ENCODE results near the gene JMJD4.

Gene JMJD4

DNA sequence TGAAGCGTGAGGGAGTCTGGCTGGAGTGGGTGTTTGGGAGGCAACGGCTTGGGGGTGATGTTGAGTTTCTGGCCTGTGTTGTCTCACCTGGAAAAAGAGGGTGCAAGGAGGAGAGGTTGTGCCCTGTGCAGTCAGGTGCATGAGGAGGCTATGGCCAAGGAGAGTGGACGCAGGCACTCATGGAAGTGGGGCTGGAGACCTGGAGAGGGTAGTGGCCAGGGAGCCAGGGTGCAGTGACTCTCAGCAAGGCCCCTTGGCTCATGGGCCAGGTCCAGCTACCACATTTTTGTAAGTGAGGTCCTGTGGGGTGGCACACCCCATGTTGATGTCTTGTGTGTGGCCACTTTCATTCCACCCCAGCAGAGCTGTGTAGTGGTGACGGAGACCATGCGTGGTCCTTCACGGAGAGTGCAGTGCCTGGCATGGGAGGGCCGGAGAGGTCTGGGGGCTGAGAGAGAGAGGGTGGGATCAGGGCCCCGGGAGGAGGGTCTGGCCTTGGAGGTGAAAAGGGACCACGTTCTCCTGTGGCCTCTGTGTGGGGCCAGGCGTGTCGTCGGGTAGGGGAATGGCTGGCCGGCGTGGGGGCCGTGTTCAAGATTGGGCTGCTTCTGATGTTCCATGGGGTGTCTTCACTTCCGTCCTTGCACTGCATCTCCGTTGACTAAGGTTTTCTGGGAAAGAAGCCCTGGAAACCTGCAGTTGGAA is 6.2 kb upstream of the JMJD4 start:
- H3K27me3 ChIP-seq (ENCODE audit: control insufficient read depth in 1 of 2, insufficient read depth in 2 of 2, low read length in 2 of 2) = no peaks in the 10 kb centered on the region
- H3K9me3 ChIP-seq (ENCODE audit: control insufficient read depth in 1 of 2, low read length in 2 of 2) = no peaks in the 10 kb centered on the region
- no peak overlapping the region for H3K9ac ChIP-seq (ENCODE audit: low read depth in 1 of 2, low read length in 2 of 2)
- H3K4me3 ChIP-seq (ENCODE audit: low read depth in 1 of 2, low read length in 2 of 2) = no peak overlapping the region
- H3K27ac ChIP-seq (ENCODE audit: low read depth, low read length) = no peak overlapping the region
- peaks cover 0 to 6% of the 10 kb centered on the region in 2 donors for H3K36me3 ChIP-seq (ENCODE audit: control insufficient read depth in 1 of 2, insufficient read depth in 2 of 2, low read length in 2 of 2)
- peaks cover 0 to 5% of the 10 kb centered on the region in 2 donors for H3K4me1 ChIP-seq (ENCODE audit: control insufficient read depth in 1 of 2, insufficient read depth in 2 of 2, low read length in 2 of 2)

DNA sequence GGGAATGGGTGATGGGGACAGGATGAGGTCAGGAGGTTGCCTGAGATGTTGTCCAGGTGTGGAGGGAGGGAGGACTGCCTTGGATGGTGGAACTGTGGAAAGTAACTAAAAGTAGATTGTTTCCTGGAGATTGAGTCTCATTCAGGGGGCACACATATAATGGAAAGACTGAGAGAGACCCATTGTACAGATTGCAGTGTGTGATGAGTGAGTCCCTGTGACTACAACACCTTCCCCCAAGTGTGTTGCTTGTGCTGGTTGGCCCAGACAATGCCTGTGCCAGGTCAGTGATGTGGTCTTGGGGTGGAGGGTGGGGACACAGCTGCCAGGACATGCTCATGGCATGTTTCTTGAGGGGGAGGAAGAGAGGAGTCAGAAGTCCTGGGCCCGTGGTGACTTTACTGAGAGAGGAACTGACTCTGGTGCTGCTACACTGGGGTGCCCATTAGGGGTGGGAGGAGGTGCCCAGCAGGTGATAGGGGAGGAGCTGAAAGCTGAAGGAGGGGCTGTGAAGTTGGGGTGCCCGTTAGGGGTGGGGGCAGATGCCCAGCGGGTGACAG is 5.4 kb upstream of the JMJD4 start:
- Histone ChIP-seq H3K27ac (ENCODE audit: low read depth, low read length) (no peak overlapping the region), H3K4me1 (ENCODE audit: control insufficient read depth in 1 of 2, insufficient read depth in 2 of 2, low read length in 2 of 2) (peaks cover 7 to 11% of the 10 kb centered on the region in 2 donors), H3K4me3 (ENCODE audit: low read depth in 1 of 2, low read length in 2 of 2) (no peak overlapping the region), H3K9me3 (ENCODE audit: control insufficient read depth in 1 of 2, low read length in 2 of 2) (no peaks in the 10 kb centered on the region), H3K27me3 (ENCODE audit: control insufficient read depth in 1 of 2, insufficient read depth in 2 of 2, low read length in 2 of 2) (no peaks in the 10 kb centered on the region), H3K36me3 (ENCODE audit: control insufficient read depth in 1 of 2, insufficient read depth in 2 of 2, low read length in 2 of 2) (peaks cover 0 to 6% of the 10 kb centered on the region in 2 donors), H3K9ac (ENCODE audit: low read depth in 1 of 2, low read length in 2 of 2) (no peak overlapping the region)

DNA sequence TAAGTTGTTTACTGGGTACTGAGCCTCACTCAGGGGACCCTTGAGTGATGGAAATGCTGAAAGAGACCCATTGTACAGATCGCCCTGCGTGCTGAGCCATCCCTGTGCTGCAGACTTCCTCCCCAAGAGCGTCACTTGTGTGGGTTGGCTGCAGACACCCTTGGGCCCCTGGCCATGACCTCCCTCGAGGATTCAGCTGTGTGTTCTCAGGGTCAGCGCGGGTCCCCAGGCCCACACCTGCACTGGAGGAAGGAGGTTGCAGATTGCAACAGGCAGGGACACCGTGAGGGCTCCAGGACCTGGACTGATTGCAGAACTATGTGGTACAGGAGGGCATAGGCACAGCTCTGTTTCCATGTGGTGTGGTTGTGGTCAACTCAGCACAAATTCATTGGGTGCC is 4.5 kb upstream of the JMJD4 start:
- Histone ChIP-seq H3K36me3 (ENCODE audit: control insufficient read depth in 1 of 2, insufficient read depth in 2 of 2, low read length in 2 of 2) (peaks cover 0 to 6% of the 10 kb centered on the region in 2 donors), H3K4me3 (ENCODE audit: low read depth in 1 of 2, low read length in 2 of 2) (no peak overlapping the region), H3K27ac (ENCODE audit: low read depth, low read length) (no peak overlapping the region)

DNA sequence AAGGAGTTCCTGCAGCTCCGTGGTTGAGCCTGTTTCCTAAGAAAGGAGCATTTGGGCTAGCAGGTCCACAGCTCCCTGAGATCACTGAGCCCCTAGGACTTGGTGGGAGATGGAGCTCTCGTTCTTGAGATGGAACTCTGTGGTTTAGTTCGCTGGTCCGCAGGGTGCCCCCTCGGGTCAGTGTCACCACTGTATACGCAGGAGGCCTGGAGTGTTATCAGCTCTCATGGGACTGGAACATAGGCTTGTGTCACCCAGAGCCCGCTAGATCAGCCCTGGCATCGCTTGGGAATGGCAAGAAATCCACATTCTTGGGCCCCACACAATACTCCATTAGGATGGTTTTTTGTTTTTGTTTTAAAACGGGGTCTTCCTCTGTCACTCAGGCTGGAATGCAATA is 3.7 kb upstream of the JMJD4 start:
- Histone ChIP-seq H3K27me3 (ENCODE audit: control insufficient read depth in 1 of 2, insufficient read depth in 2 of 2, low read length in 2 of 2) (no peaks in the 10 kb centered on the region), H3K4me3 (ENCODE audit: low read depth in 1 of 2, low read length in 2 of 2) (no peak overlapping the region), H3K36me3 (ENCODE audit: control insufficient read depth in 1 of 2, insufficient read depth in 2 of 2, low read length in 2 of 2) (peaks cover 0 to 4% of the 10 kb centered on the region in 2 donors), H3K27ac (ENCODE audit: low read depth, low read length) (no peak overlapping the region), H3K9me3 (ENCODE audit: control insufficient read depth in 1 of 2, low read length in 2 of 2) (no peaks in the 10 kb centered on the region), H3K9ac (ENCODE audit: low read depth in 1 of 2, low read length in 2 of 2) (no peak overlapping the region), H3K4me1 (ENCODE audit: control insufficient read depth in 1 of 2, insufficient read depth in 2 of 2, low read length in 2 of 2) (peaks cover 14 to 16% of the 10 kb centered on the region in 2 donors)

More for the DNA sequence above, 4.5 kb upstream of the JMJD4 start:
- no peak overlapping the region for H3K9ac ChIP-seq (ENCODE audit: low read depth in 1 of 2, low read length in 2 of 2)
- H3K4me1 ChIP-seq (ENCODE audit: control insufficient read depth in 1 of 2, insufficient read depth in 2 of 2, low read length in 2 of 2) = peaks cover 8 to 11% of the 10 kb centered on the region in 2 donors
- no peaks in the 10 kb centered on the region for H3K9me3 ChIP-seq (ENCODE audit: control insufficient read depth in 1 of 2, low read length in 2 of 2)
- H3K27me3 ChIP-seq (ENCODE audit: control insufficient read depth in 1 of 2, insufficient read depth in 2 of 2, low read length in 2 of 2) = no peaks in the 10 kb centered on the region

GRCh38 chr1:227736814-227737432 is 1.8 kb upstream of the JMJD4 start:
- no peak overlapping the region for H3K9ac ChIP-seq (ENCODE audit: low read depth in 1 of 2, low read length in 2 of 2)
- H3K4me1 ChIP-seq (ENCODE audit: control insufficient read depth in 1 of 2, insufficient read depth in 2 of 2, low read length in 2 of 2) = peaks cover 17 to 18% of the 10 kb centered on the region in 2 donors
- H3K4me3 ChIP-seq (ENCODE audit: low read depth in 1 of 2, low read length in 2 of 2) = no peak overlapping the region
- peaks cover 4 to 15% of the 10 kb centered on the region in 2 donors for H3K36me3 ChIP-seq (ENCODE audit: control insufficient read depth in 1 of 2, insufficient read depth in 2 of 2, low read length in 2 of 2)
- H3K9me3 ChIP-seq (ENCODE audit: control insufficient read depth in 1 of 2, low read length in 2 of 2) = no peaks in the 10 kb centered on the region
- H3K27ac ChIP-seq (ENCODE audit: low read depth, low read length) = no peak overlapping the region
- no peaks in the 10 kb centered on the region for H3K27me3 ChIP-seq (ENCODE audit: control insufficient read depth in 1 of 2, insufficient read depth in 2 of 2, low read length in 2 of 2)

DNA sequence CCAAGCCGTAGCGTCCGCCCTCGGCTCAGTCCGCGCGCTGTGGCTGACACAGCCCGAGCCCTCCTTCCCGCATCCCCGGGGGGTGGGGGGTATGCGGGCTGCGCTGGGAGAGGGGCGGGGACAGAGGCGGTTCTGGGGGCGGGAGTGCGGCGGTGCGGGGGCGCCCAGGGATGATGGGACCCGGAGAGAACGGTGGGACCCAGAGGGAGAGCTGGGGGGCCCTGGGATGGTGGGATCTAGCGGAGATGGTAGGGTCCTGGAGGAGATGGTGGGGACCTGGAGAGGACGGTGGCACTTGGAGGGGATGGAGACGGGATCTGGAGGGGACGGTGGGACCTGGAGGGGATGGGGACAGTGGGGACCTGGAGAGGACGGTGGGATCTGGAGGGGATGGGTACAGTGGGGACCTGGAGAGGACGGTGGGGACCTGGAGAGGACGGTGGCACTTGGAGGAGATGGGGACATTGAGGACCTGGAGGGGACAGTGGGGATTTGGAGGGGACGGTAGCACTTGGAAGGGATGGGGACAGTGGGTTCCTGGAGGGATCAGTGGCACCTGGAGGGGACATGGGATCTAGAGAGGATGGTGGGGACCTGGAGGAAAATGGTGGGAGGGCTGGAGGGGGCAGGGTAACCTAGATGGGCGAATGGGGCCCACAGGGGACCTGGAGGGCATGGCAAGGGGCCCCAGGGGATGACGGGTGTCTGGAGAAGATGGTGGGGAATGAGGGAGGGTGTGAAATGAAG is 610 bp upstream of the JMJD4 start:
- Histone ChIP-seq H3K4me3 (ENCODE audit: low read depth in 1 of 2, low read length in 2 of 2) (peak overlapping the region; percentile 87 to 97), H3K36me3 (ENCODE audit: control insufficient read depth in 1 of 2, insufficient read depth in 2 of 2, low read length in 2 of 2) (peaks cover 10 to 22% of the 10 kb centered on the region in 2 donors), H3K27me3 (ENCODE audit: control insufficient read depth in 1 of 2, insufficient read depth in 2 of 2, low read length in 2 of 2) (no peaks in the 10 kb centered on the region), H3K27ac (ENCODE audit: low read depth, low read length) (peak overlapping the region; percentile 84), H3K9me3 (ENCODE audit: control insufficient read depth in 1 of 2, low read length in 2 of 2) (no peaks in the 10 kb centered on the region), H3K9ac (ENCODE audit: low read depth in 1 of 2, low read length in 2 of 2) (peak overlapping the region; percentile 77 to 83), H3K4me1 (ENCODE audit: control insufficient read depth in 1 of 2, insufficient read depth in 2 of 2, low read length in 2 of 2) (peaks cover 24 to 26% of the 10 kb centered on the region in 2 donors)

DNA sequence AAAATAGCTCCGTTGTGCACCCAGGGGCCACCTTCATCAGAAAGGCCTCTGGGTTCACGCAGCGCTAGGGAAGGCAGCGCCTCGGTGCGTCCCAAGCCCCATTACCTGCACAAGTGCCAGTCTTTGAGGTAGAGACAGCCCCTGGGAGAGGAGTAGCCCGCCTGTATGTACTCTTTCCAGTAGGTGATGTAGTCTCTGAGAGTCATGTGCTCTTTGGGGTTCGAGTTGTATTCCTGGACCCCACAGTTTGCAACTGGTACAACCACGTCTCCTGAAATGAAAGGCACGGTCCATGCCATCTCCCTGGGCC is 601 bp downstream of the JMJD4 start:
- Histone ChIP-seq H3K4me1 (ENCODE audit: control insufficient read depth in 1 of 2, insufficient read depth in 2 of 2, low read length in 2 of 2) (peaks cover 27 to 33% of the 10 kb centered on the region in 2 donors), H3K4me3 (ENCODE audit: low read depth in 1 of 2, low read length in 2 of 2) (peak overlapping the region; percentile 87 to 97), H3K27ac (ENCODE audit: low read depth, low read length) (no peak overlapping the region), H3K9me3 (ENCODE audit: control insufficient read depth in 1 of 2, low read length in 2 of 2) (no peaks in the 10 kb centered on the region), H3K36me3 (ENCODE audit: control insufficient read depth in 1 of 2, insufficient read depth in 2 of 2, low read length in 2 of 2) (peaks cover 10 to 22% of the 10 kb centered on the region in 2 donors), H3K27me3 (ENCODE audit: control insufficient read depth in 1 of 2, insufficient read depth in 2 of 2, low read length in 2 of 2) (no peaks in the 10 kb centered on the region), H3K9ac (ENCODE audit: low read depth in 1 of 2, low read length in 2 of 2) (peak overlapping the region; percentile 77 to 83)

DNA sequence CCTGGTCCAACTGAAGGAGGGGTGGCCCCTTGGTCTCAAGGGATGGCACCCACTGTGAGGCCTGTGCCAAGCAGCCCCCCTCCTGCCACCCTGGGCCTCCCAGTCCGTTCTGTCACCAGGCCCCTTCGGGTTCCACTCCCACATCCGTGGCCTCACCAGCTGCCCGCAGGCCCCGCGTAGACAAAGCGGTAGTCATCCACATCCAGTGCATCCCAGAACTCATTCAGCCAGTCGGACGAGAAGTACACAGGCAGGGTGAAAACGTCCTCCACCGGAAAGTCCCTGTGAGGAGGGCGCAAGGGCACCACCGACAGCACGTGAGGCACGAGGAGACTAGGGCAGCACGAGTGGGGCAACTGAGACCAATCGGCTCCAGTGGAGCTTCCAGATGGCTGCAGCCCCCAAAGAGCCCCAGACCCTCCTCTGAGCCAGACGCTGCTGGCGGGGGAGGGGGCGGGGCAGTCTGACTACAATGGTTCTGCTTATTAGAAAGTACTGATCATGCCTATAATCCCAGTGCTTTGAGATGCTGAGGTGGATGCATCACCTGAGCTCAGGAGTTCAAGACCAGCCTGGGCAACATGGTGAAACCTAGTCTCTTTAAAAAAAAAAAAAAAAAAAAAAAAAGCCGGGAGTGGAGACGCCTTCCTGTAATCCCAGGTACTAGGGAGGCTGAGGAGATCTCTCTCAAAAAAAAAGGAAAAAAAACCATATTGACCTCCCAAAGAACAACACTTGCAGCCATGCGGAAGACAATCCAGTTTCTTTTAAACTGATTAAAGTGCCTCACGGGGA is 1.2 kb downstream of the JMJD4 start:
- peaks cover 10 to 22% of the 10 kb centered on the region in 2 donors for H3K36me3 ChIP-seq (ENCODE audit: control insufficient read depth in 1 of 2, insufficient read depth in 2 of 2, low read length in 2 of 2)
- H3K4me1 ChIP-seq (ENCODE audit: control insufficient read depth in 1 of 2, insufficient read depth in 2 of 2, low read length in 2 of 2) = peaks cover 27 to 38% of the 10 kb centered on the region in 2 donors
- H3K9me3 ChIP-seq (ENCODE audit: control insufficient read depth in 1 of 2, low read length in 2 of 2) = no peaks in the 10 kb centered on the region
- peak overlapping the region; percentile 87 to 97 for H3K4me3 ChIP-seq (ENCODE audit: low read depth in 1 of 2, low read length in 2 of 2)
- H3K27ac ChIP-seq (ENCODE audit: low read depth, low read length) = no peak overlapping the region
- H3K27me3 ChIP-seq (ENCODE audit: control insufficient read depth in 1 of 2, insufficient read depth in 2 of 2, low read length in 2 of 2) = no peaks in the 10 kb centered on the region
- peak overlapping the region; percentile 77 to 83 for H3K9ac ChIP-seq (ENCODE audit: low read depth in 1 of 2, low read length in 2 of 2)

DNA sequence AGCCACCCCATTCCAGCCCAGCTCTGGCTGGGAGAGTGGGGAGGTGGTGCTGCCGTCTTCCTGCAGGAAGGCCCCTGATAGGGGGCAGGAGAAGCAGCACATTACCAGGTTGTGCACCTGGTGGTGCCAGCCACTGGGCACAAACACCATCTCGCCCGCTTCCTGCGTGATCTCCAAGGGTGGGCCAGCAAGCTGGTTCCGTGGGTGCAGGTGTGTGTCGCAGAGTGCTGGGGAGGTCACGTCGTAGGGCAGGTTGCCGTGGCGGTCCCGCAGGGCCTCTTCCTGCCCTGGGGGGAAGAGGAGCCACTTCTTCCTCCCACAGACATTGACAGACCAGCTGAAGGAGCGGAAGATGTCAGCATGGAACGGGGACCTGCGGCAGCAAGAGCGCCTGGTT is 1.8 kb downstream of the JMJD4 start:
- Histone ChIP-seq H3K9ac (ENCODE audit: low read depth in 1 of 2, low read length in 2 of 2) (no peak overlapping the region), H3K4me3 (ENCODE audit: low read depth in 1 of 2, low read length in 2 of 2) (no peak overlapping the region), H3K9me3 (ENCODE audit: control insufficient read depth in 1 of 2, low read length in 2 of 2) (no peaks in the 10 kb centered on the region), H3K4me1 (ENCODE audit: control insufficient read depth in 1 of 2, insufficient read depth in 2 of 2, low read length in 2 of 2) (peaks cover 27 to 43% of the 10 kb centered on the region in 2 donors), H3K27me3 (ENCODE audit: control insufficient read depth in 1 of 2, insufficient read depth in 2 of 2, low read length in 2 of 2) (no peaks in the 10 kb centered on the region), H3K36me3 (ENCODE audit: control insufficient read depth in 1 of 2, insufficient read depth in 2 of 2, low read length in 2 of 2) (peaks cover 10 to 22% of the 10 kb centered on the region in 2 donors), H3K27ac (ENCODE audit: low read depth, low read length) (no peak overlapping the region)
